ENCODE data around the gene CCM2.
"Not testable (repeated sequence)": the region's sequence is repeated elsewhere in the genome, so short reads cannot be mapped to it uniquely, and the experiment has no call there.

The CCM2 gene

DNA sequence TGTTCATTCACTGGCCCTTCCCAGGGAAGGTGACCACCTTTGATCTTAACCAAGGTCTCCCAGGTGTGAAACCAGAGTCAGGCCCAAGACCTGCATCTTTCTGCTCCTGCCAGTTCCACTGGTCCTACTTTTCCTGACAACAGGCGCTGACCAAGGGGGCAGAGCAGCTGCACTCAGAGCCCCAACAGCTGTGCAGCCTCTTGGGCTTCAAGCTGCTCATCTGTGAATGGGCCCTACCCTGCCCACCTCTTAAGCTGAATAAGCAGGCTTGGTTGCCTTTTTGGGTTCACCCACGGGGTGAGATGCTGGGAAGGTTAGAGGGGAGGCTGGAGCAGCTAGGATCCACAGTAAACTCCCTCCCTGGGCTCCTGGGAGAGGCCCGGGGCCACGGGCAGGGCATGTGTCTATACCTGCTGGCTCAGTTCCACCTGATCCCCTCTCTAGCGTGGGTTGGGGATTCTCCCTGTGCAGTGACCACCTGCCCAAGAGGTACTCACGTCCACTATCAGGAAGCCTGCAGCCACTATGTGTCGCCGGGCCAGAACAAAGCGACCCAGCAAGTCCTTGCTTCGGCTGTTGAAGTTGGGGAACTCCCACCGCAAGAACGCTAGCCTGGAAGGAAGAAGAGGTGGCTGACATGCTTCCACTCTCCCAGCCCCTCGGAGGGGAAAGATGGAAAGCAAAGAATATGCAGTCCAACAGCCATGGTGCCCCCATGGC lies 100.9 kb downstream of the CCM2 start:
- no peak for DNase-seq (ENCODE audit: low read depth in 2 of 2)

DNA sequence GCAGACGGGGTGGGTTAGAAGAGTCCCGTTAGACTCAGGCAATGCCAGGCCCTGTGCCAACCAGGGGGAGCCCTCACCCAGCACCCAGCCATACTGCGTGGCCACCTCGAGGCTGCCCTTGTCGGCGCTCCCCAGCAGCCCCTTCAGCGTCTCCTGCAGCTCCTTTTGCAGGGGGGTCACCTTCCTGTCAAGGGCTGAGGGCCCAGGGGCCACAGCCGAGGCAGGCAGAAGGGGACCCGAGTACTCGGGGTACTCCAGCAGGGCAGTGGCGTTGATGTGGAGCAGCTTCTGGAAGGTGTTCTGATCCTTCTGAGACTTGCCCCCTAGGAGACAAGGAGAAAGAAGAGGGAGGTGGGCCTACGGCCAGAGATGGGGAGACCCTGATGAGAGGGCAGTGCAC lies 101.7 kb downstream of the CCM2 start:
- DNase-seq (ENCODE audit: low read depth in 2 of 2) = no peak

DNA sequence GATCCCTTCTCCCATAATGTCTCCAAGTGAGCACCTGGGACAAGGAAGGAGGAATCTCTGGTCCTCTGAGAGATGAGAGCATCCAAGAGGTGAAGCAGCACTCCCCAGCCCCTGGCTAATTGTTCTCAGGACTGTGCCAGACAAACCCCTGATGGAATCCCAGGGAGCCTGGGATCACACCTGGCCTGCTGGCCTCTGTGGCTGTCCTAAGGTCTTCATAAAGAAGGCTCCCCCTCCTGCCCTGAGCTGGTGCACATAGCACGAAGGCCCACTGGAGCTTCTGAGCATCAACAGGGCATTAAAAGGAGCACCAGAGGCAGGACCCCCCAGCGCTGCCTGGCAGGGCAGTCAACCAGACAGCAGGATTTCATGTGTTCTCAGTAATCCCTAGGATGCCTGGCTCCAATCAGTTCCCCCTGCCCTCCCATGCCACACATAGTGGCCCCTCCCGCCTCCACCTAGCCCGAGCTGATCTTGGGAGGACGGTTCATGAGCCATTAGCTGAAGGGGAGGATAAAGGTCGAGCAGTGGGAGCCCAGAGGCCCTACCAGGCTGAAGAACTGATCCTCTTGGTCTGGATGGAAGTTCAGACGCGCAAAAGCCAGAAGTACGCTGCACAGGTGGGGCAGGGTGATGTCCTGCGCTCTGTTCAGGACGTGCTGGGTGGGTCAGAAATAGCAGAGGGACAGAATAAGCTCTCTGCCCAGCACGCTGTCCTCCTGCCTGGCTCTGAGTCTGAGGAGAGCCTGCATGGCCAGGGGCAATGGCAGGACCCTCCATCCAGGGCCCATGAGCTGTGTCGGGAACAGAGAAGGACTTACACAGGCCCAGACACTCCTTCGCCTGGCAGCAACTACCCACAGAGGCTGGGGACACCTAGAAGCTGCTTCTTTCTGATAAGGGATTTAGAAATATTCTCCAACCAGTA lies 103.0 kb downstream of the CCM2 start:
- no peak for DNase-seq (ENCODE audit: low read depth in 2 of 2)

DNA sequence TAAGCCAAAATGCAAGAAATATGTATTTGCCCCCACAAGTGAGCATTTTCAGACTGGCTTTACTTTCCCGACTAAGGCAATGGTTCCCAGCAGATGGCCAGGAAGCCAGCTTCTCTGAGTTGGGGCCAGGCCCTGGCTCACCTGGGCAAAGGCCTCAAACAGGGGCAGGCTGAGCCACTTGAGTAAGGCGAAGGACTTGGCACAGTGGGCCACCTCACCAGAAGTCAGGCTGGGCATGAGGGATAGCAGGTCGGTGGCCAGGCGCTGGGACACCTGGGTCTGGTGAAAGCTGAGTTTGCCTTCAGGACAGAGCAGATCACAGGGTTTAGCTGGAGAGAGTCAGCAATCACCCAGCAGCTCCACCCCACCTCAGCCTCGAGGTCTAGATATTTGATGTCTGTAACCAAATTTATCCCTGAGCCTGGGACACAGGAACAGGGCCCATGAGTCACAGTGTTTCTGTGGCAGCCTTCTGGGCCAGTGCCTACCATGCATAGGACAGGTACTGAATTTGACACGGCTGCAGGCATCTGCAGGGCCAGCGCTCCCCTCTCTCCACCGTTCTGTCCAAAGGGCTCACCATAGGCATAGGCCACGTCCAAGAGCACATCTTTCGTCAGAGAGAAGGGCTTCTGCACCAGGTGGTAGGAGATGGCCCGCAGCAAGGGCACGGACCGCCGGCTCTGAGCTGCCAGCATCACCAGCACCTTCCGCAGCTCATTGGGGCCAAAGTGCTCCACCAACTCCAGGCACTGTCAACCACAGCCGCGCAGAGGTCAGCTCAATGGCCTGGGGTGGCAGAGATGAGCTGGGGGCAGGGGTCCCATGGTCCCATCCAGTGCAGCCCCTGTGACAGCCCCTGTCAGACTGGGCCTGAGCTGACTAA lies 104.2 kb downstream of the CCM2 start:
- DNase-seq (ENCODE audit: low read depth in 2 of 2) = no peak

DNA sequence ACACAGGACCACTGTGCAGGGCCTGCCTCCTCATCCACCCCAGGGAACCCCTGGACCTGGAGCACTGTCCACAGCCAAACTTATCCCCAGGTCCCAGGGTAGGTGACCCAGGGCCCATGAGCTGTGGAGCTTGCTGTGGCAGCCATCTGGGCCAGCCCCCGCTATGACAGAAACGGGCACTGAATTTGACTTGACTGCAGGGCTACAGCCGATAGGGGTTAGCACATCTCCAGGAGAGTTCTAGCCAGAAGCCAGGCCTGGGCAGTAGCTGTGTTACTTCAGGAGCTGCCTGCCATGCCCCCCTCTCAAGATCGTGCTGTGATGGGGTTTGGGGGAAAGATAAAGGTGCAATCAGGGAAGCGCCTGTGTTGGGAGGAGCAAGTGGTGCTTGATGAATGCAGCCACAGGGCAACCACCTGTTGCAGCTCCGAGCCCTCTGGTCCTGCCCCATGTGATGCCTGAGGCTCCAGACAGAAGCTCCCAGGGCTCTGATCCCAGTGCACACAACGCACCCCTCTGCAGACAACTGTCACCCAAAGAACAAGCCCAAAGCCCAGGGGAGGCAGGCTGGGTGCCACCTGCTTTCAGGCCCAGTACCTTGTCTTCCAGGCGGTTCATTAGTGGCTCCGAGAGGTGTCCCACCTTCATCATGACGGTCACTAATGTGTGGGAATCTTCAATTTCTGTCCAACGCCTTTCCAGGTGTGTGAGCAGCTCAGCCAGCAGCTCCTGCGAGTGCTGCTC lies 105.0 kb downstream of the CCM2 start:
- DNase-seq (ENCODE audit: low read depth in 2 of 2) = no peak

DNA sequence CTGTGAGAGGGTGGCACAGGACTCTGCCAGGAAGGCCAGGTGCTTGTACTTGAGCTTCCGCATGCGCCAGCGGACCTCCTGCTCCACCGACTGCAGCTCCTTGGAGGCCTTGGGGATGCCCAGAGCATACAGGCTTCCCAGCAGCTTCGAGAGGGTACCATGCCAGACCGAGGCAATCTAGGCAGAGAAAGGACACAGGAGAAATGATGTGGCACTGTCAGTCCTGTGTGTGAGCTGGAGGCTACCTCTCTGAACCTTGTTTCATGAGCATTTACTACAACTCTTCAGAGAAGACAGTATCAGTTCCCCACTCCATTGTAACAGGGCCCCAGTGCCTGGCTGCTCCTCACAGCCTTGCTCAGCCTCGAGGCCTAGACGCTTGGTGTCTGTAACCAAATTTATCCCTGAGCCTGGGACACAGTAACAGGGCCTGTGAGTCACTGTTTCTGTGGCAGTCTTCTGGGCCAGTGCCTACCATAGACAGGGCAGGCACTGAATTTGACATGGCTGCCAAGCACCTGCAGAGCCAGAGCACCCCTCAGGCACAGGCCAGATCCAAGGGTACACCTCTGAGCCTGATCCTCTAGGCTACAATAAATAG lies 105.7 kb downstream of the CCM2 start:
- DNase-seq (ENCODE audit: low read depth in 2 of 2) = no peak

DNA sequence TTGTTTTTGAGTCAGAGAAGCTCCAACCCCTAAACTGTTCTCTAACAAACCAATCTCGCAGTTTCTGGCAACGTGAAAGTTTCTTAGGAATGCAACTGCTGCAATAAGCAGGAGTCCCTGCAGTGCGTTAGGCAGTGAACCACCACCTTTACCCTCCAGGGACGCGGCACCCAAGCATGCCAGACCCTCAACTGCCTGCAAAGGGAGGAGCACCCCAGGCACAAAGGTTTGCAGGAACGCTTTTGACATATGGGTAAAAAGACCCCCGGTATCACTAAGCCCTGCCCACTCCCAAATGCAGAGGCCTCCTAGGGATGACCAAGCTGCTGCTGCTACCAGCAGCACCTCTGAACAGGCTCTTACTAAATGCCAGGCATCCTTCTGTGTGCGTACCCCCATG lies 106.8 kb downstream of the CCM2 start:
- no peak for DNase-seq (ENCODE audit: low read depth in 2 of 2)

DNA sequence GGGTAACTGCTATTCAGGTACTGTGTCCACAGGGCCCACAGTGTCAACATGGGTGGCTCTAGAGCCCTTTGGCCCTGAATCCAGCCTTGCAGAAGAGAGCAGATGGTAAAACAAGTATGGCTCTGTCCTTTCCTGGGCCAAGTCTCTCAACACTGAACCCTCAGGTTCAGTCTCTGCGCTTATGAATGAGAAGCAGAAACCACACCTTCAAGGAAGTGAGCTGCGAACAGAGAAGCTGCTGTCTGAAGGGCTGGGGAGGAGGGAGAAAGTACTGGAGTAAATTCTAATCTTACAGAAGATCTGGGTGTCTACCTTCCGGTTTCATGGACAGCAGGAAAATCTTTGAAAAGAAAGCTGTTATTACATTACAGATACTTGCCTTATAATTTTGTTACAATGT lies 107.4 kb downstream of the CCM2 start:
- no peak for DNase-seq (ENCODE audit: low read depth in 2 of 2)

DNA sequence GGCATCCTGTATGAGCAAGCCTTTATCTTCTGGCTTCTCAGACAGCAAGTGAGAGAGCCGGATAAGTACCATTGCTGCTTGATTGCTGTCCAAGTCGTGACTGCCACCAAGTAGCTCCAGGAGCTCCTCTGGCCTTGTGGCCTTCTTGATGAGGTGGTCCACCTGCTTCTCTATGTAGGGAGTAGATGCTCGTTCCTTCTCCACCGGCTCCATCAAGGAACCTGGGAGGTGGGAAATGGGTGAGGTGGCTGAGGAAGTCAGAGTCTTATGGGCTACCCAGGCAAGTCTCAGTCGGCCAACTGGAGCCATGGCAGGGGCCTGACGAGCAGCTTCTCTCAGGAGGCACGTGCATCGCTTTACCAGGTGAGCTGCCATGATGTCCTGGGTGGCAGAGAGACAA lies 108.9 kb downstream of the CCM2 start:
- DNase-seq (ENCODE audit: low read depth in 2 of 2) = no peak

DNA sequence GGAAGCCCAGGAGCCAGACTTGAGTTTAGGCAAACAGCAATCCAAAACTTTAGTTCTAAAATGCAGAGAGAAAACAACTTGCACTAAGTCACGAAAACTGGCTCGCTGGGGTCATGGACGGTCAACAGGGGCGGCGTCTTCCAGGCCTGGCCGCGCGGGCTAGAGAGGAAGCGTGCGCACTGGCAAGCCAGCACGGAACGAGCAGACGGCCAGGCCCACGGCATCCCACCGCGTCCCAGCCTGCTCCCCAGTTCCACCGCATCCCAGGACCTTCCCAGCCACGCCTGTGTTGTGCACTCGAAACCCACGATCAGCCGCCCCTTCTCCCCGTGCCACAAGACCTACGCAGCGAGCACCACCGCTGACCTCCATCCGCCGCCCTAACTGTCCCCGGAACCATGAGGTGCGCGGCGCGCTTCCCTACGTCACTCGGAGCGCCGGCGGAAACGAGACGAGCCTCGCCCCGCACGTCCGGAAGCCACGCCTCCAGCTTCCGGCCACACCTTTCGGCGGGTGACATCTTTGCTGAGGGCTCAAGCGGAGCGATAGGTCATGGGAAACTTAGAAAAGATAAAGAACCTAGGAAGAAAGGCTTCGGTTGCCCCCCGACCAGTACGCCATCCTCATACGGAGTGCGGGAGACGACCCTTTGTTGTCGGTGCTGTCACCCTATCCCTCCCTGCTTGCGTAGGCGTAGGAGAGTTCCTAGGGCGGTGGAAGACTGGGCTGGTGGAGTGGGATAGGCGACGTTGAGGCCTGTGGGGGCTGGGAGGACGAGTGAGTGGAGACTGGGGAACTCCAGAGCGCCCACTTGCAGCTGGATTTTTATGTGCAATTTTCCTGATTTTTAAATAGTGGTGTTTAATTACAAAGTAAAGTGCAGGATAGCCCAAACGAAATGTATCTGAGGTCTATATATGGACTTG lies 111.6 kb downstream of the CCM2 start, which contains the start of gene TBRG4:
Gene TBRG4, minus strand, starts transcription at position 400 of the 926 bp plus-strand sequence. CDS start 2,460 bp downstream, outside the sequence.
- DNase-seq (ENCODE audit: low read depth in 2 of 2) = peak; percentile 80 to 89

DNA sequence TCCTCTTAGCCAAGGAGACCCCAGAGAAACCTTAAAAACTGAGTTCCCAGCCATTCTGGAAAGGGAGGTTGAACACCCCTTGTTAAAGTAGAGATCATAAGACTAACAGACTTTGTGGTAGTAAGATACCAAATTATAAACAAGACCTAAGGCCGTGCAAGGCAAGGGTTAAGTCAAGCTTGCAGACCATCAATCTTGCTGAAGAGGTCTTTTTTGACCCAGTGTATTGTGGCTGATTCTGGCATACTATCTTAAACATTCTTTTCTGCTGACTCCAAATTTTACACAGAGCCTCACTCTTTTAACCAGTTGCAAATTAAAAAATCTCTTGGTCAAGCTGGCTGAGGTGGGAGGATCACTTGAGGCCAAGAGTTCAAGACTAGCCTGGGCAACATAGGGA lies 112.6 kb downstream of the CCM2 start:
- DNase-seq (ENCODE audit: low read depth in 2 of 2) = no peak

DNA sequence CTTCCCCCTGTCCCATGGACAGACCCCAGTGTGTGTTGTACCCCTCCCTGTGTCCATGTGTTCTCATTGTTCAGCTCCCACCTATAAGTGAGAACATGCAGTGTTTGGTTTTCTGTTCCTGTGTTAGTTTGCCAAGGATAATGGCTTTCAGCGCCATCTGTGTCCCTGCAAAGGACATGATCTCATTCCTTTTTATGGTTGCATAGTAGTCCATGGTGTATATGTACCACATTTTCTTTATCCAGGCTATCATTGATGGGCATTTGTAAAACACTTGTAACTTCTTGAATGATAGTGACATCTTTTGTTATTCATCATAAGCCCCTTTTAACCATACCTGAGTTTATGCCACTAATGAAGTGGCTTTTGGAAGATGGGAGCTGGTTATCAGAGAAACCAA lies 114.3 kb downstream of the CCM2 start:
- not testable (repeated sequence) for DNase-seq (ENCODE audit: low read depth in 2 of 2)

DNA sequence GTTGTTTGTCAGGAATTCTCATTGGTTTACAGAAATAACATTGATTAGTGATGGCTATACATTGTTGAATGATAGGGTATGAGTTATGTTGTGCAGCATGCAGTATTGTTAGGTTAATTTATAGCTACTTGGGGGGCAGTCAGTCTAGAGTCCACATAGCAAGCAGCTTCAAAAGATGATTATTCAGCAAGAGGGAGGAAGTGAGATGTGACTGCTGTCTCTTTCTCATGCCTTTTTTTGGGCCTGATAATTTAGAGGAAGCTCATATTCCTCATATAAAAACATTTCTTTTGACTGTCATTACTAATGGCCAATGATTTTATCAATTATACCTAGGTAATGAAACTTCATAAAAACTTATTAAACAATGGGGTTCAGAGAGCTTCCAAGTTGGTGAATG lies 114.9 kb downstream of the CCM2 start:
- DNase-seq (ENCODE audit: low read depth in 2 of 2) = no peak

DNA sequence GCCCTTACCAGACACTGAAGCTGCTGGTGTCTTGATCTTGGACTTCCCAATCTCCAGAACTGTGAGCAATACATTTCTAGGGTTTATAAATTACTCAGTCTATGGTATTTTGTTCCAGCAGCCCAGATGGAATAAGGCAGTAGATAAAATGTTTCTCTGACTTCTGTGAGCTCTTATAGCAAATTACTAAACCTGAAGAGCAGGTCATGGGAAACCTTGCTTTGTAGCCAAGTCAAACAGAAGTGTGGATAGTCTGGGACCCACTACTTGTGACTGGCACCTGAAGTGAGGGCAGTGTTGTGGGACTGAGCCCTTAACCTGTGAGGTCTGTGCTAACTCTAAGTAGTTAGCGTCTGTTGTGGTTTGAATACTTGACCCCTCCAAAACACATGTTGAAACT lies 116.0 kb downstream of the CCM2 start:
- no peak for DNase-seq (ENCODE audit: low read depth in 2 of 2)

DNA sequence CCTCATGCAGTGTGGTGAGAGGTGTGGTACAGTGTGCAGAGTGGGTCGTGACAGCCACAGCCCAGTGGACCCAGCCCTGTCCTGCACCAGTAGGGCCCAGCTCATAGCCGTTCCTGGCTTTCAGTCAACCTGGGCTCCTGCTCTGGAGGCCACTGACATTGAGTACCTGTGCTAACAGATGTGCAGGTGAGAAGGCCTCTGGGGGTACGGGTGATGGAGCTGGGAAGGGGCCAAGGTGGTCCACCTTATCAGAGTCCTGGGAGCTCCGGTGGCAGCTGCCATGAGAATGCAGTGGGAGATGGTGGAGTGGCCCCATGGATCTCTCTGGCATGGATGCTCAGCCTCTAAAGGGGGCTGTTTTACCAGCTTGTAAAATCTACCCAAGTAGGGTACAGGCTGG lies 117.6 kb downstream of the CCM2 start:
- DNase-seq (ENCODE audit: low read depth in 2 of 2) = no peak

DNA sequence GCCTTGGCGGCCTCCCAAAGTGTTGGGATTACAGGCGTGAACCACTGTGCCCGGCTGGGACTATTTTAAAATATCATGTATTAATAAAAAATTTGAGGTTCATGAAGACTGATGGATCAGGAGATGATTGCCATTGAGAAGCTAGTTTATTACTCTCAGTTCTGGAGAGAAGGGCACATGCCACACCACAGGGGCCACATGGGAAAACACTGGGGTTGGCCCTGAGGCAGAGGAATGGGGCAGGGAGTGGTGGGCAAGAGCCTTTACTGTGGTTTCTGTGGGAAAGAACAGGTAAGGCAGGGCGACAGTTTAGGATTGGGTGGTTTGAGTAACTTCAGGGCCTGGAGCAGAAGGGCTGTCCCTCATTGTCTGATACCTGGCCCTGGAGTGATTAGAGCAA lies 118.3 kb downstream of the CCM2 start:
- no peak for DNase-seq (ENCODE audit: low read depth in 2 of 2)

DNA sequence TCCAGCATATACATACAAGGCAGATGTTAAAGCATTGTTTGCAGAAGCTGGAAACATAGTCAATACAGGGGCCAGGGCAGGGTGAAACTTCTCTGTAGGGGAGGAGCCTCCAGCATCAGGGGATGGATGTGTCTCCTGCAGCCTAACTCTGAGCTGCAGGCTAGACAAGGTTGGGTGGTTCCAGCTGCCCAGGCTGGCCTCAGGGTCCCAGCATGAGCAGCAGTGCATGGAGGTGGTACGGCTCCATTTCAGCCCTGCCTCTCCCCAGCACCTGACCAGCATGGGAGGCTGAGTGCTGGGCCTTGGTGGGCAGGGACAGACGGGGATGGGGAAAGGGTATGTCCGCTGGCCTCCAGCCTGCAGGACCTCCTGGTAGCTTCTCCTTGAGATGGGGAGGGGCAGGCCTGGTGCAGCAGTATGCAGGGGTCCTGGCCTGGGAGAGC lies 118.9 kb downstream of the CCM2 start:
- DNase-seq (ENCODE audit: low read depth in 2 of 2) = no peak

DNA sequence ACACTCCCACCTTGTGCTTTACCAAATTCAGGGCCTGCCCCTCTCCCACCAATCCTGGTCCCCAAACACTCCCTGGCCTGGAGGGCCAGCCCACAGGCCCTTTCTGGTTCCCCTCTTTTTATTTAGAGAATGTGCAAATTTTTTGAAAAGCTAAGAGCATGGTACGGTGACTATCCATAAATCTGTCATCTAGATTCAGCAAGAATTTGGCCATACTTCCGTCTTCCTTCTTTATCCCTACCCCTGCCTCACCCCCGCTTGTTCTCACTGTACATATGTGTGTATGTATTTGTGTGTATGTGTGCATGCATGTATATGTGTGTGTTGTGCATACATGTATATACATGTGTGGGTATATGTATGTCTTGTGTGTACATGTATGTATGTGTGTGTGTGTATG lies 119.5 kb downstream of the CCM2 start:
- no peak for DNase-seq (ENCODE audit: low read depth in 2 of 2)

DNA sequence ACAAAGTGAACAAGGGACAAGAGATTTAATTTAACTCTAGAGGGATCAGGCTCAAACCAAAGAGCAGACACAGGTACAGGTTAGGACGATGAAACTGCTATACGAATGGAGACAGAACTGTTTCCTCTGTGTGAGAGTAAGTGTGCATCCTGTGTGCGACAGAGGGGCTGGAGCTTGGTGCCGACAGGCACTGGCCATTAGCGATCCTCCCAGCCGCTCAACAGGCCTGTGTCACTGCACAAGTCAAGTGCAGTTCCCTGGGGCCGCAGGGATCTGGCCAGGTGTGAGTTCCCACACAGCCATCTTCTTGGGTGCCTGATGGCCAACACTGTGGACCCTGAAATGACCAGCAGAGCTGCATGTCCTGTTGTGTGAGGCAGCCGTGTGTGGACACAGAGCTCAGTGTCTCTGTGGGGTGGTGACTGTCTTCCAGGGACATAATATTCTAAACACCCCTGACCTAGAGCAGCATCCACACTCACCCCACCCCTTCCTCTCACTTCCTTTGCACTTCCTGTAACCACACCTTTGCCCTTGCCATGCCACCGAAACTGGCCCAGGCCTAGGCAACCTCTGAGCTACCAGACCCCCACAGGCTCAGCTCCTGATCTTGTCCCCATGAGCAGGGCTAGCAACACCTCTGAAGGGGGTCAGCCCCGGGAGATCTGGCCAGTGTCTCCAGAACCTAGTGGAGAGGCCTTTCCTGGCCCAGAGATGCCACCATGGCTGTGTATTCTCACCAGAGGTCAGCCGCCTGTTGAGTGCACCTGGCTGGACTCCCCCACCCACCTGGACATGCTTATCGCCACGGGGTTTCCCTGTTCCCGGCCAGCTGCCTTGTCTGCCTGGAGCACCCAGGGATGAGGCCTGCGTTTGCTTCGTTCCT lies 123.2 kb downstream of the CCM2 start:
- DNase-seq (ENCODE audit: low read depth in 2 of 2) = no peak
